Neutrophil (primary cell): ENCODE results near the gene STIMATE.

Experiments
- H3K27ac ChIP-seq: fragments of 200-600 bp; sonication (generic); 2 replicates; pipeline ENCODE4 v1.5.1; 2016; ENCODE audit warnings: mild to moderate bottlenecking, moderate library complexity
- H3K27me3 ChIP-seq: fragments of 200-600 bp; sonication (generic); 2 replicates; pipeline ENCODE4 v1.6.0; 2016; ENCODE audit warnings: mild to moderate bottlenecking
- H3K36me3 ChIP-seq: fragments of 200-600 bp; sonication (generic); 2 replicates; pipeline ENCODE4 v1.5.1; 2017
- H3K4me1 ChIP-seq, 2 experiments: fragments of 200-600 bp in 1 of 2; sonication (generic) in 1 of 2; 1 replicate in 1 of 2; 2 replicates in 1 of 2; pipeline versions ENCODE4 v1.5.1 to v1.6.1; 2013 to 2016; ENCODE audit warnings: low read depth in 1 of 2, low read length in 1 of 2, mild to moderate bottlenecking in 1 of 2, moderate library complexity in 1 of 2; ENCODE audit not compliant: control insufficient read depth in 1 of 2, insufficient read depth in 1 of 2
- H3K4me3 ChIP-seq, 2 experiments: fragments of 200-600 bp in 1 of 2; sonication (generic) in 1 of 2; 1 replicate in 1 of 2; 2 replicates in 1 of 2; pipeline ENCODE4 v1.5.1; 2013 to 2016; ENCODE audit warnings: low read depth in 1 of 2, low read length in 1 of 2, mild to moderate bottlenecking in 1 of 2, moderate library complexity in 1 of 2
- H3K9me3 ChIP-seq: fragments of 200-600 bp; sonication (generic); 2 replicates; pipeline ENCODE4 v1.5.1; 2016
- TF ChIP-seq, protein P1 (sequence below): fragments of 200-600 bp; sonication (generic); IDR thresholded peaks from 2 replicates; pipeline ENCODE4 v1.5.1; 2016; ENCODE audit warnings: antibody characterized with exemption

The STIMATE gene

DNA sequence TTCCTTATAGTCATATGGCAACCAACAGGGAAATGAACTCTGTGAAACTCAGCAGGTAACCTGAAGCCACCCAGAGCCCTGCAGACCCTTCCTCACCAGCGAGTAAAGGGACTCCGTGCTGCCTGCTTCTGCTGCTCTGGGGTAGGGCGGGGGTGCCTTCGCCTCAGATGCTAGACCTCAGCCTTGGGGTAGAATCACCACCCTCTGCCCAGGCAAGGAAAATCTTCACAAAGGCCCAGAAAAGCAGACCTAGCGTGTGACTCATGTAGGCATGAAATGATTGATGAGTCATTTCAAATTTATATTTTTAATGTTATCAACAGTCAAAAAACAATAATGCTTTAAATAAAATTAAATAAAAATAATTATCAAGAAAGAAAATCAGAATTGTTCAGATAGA is 6.6 kb downstream of the STIMATE start:
- Histone ChIP-seq H3K27me3 (no peaks in the 10 kb centered on the region), H3K9me3 (no peaks in the 10 kb centered on the region), H3K4me3 (no peak overlapping the region), H3K4me1 (peaks cover 37 to 45% of the 10 kb centered on the region in 2 experiments), H3K27ac (peak overlapping the region; percentile 83), H3K36me3 (peaks cover 4% of the 10 kb centered on the region)
- TF ChIP-seq, protein P1, sequence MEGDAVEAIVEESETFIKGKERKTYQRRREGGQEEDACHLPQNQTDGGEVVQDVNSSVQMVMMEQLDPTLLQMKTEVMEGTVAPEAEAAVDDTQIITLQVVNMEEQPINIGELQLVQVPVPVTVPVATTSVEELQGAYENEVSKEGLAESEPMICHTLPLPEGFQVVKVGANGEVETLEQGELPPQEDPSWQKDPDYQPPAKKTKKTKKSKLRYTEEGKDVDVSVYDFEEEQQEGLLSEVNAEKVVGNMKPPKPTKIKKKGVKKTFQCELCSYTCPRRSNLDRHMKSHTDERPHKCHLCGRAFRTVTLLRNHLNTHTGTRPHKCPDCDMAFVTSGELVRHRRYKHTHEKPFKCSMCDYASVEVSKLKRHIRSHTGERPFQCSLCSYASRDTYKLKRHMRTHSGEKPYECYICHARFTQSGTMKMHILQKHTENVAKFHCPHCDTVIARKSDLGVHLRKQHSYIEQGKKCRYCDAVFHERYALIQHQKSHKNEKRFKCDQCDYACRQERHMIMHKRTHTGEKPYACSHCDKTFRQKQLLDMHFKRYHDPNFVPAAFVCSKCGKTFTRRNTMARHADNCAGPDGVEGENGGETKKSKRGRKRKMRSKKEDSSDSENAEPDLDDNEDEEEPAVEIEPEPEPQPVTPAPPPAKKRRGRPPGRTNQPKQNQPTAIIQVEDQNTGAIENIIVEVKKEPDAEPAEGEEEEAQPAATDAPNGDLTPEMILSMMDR = no peak

DNA sequence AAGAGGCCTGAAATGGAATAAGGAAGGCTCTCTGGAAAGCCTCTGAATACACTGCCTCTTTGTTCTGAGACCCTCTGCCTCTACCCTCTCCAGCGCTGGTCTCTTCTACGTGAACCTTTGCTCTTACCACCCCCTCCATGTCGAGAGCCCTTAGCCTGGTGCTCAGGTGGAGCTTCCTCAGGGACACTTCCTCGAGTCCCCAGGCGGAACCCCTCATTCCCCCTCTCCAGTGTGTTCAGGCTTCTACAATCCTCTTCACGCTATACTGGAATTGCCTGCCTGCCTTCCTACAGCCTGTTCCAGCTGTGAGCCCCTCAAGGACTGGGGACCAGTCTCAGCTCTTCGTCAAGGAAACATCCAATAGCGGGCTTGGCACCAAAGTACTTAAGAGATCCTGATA is 7.4 kb downstream of the STIMATE start:
- Histone ChIP-seq H3K27me3 (no peaks in the 10 kb centered on the region), H3K4me3 (no peak overlapping the region), H3K4me1 (peaks cover 29 to 36% of the 10 kb centered on the region in 2 experiments), H3K27ac (no peak overlapping the region), H3K9me3 (no peaks in the 10 kb centered on the region), H3K36me3 (peaks cover 9% of the 10 kb centered on the region)
- TF ChIP-seq, protein P1 = no peak

DNA sequence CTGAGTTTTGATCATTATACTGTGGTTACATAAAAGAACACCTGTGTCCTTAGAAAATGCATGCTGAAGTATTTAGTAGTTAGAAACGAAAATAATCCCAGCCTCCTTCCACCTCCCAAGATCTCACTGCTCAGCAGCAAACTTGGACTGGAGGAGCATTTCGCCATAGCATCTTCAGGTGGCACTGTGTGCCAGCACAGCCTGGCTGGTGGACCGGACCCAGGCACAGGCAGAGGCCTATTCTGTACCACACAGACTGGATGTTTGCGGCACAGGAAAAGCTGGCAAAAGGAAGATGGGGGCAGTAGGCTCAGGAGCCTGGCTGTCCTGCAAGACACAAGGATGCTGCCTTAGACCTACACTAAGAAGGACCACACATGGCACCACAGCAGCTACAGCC is 10.2 kb downstream of the STIMATE start:
- TF ChIP-seq, protein P1 = no peak
- peaks cover 10% of the 10 kb centered on the region for H3K36me3 ChIP-seq
- peaks cover 18 to 20% of the 10 kb centered on the region in 2 experiments for H3K4me1 ChIP-seq

DNA sequence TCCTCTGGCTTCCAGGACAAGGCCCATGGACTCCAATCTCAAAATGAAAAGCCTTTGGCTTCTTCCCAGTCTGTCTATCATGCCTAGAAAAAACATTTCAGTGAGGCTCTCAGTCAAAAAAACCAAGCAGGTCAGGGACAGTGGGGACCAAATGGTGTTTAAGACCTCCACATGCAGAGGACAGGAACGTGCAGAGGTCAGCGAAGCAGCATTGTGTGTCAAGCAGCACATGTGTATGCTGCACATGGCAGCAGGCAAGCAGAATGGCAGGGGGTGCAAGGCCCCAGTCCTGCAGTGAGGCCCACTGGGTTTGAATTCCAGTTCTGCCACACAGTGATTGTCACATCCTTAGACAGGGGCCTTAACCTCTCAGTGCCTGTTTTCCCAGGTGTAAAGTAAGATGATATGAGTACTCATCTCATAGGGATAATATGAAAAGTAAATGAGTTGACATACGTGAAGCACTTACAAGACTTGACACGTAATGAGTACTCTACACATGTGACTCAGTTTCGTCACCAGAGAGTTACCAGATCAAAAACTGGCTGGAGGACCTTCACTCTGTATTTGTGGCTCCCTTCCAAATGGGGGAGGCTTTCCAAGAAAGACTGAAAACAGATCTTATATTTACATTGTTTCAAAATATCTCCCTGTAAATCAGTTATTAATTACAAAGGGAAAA is 11.2 kb downstream of the STIMATE start:
- Histone ChIP-seq H3K27ac (no peak overlapping the region), H3K4me3 (no peak overlapping the region), H3K9me3 (no peaks in the 10 kb centered on the region), H3K36me3 (peaks cover 15% of the 10 kb centered on the region), H3K27me3 (no peaks in the 10 kb centered on the region), H3K4me1 (peaks cover 8 to 10% of the 10 kb centered on the region in 2 experiments)
- TF ChIP-seq, protein P1 = no peak

More for the DNA sequence above, 10.2 kb downstream of the STIMATE start:
- H3K9me3 ChIP-seq = no peaks in the 10 kb centered on the region
- no peak overlapping the region for H3K4me3 ChIP-seq
- no peaks in the 10 kb centered on the region for H3K27me3 ChIP-seq
- H3K27ac ChIP-seq = no peak overlapping the region

DNA sequence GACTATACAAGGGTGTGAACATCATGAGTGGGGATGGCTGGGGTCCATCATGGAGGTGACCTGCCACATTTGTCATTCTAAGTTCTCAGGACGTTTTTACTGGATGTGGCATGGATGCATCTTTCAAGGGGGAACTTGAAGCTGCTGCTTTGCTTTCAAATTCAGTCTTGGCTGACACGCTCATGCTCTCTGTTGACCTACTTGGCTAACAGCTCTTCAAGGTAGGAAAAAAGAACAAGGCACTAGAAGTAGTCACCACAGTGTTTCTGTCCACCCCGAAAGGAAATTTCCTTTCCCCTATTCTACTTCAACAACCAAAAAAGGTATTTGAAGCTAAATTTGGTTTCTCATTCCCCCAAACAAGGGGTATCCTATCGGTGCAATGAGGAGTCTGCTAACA is 15.0 kb downstream of the STIMATE start:
- no peak overlapping the region for H3K4me3 ChIP-seq
- H3K27ac ChIP-seq = no peak overlapping the region
- peaks cover 24% of the 10 kb centered on the region for H3K36me3 ChIP-seq
- H3K27me3 ChIP-seq = no peaks in the 10 kb centered on the region
- TF ChIP-seq, protein P1 = no peak
- H3K9me3 ChIP-seq = no peaks in the 10 kb centered on the region
- peaks cover 1 to 3% of the 10 kb centered on the region in 2 experiments for H3K4me1 ChIP-seq
